K562 (cell line): ENCODE results near the gene NF1.

Source experiments
- FUS ChIP-seq: fragments of 200-400 bp; formaldehyde crosslinking; optimal IDR thresholded peaks from 2 replicates; pipeline ENCODE3; 2017; ENCODE audit warnings: low read depth, low read length
- GATAD2B ChIP-seq: fragments of 450-650 bp; IDR thresholded peaks from 2 replicates; pipeline ENCODE4 v1.6.1; 2017; ENCODE audit warnings: mild to moderate bottlenecking, borderline replicate concordance
- GTF2F1 ChIP-seq: IDR thresholded peaks from 2 replicates; pipeline ENCODE4 v1.6.1; 2011; ENCODE audit warnings: low read depth, low read length, improper control_type of control experiment
- MAFK ChIP-seq: IDR thresholded peaks from 2 replicates; pipeline ENCODE4 v1.6.1; 2011; ENCODE audit warnings: low read length, improper control_type of control experiment
- MYC ChIP-seq, 2 experiments: fragments of 250-450 bp in 1 of 2; sonication (Bioruptor Pico) in 1 of 2; IDR thresholded peaks; 2 replicates each; pipeline versions ENCODE4 v1.5.1 to v1.6.1; 2012 to 2021; ENCODE audit warnings: low read depth in 2 of 2, borderline replicate concordance in 1 of 2, improper control_type of control experiment in 1 of 2, low read length in 1 of 2, mild to moderate bottlenecking in 1 of 2, moderate library complexity in 1 of 2
- NBN ChIP-seq: fragments of 450-650 bp; IDR thresholded peaks from 2 replicates; pipeline ENCODE4 v1.6.1; 2016; ENCODE audit warnings: low read depth, mild to moderate bottlenecking
- POLR2AphosphoS5 ChIP-seq: IDR thresholded peaks from 2 replicates; pipeline ENCODE4 v1.6.1; 2011; ENCODE audit warnings: mild to moderate bottlenecking, low read depth, low read length, moderate library complexity; ENCODE audit not compliant: control insufficient read depth, insufficient read depth
- RAD21 ChIP-seq, 2 experiments: fragments of 250-450 bp in 1 of 2; fragments of 450-650 bp in 1 of 2; sonication (Bioruptor Pico) in 1 of 2; formaldehyde crosslinking in 1 of 2; IDR thresholded peaks in 1 of 2; conservative IDR thresholded peaks in 1 of 2; 2 replicates each; pipeline versions ENCODE4 v1.4.0 to v1.8.0; 2020 to 2022; ENCODE audit warnings: mild to moderate bottlenecking in 2 of 2, moderate library complexity in 1 of 2
- ZNF23 ChIP-seq: fragments of 250-450 bp; sonication (Bioruptor Pico); IDR thresholded peaks from 2 replicates; pipeline ENCODE4 v1.4.0; 2020; ENCODE audit warnings: mild to moderate bottlenecking
- ZZZ3 ChIP-seq: fragments of 450-650 bp; IDR thresholded peaks from 2 replicates; pipeline ENCODE4 v1.6.1; 2016; ENCODE audit warnings: antibody characterized with exemption, mild to moderate bottlenecking, moderate library complexity
- TF ChIP-seq, protein P1 (sequence below), 3 experiments: fragments of 200-800 bp in 1 of 3; sonication (Bioruptor generic) in 1 of 3; sonication (generic) in 1 of 3; formaldehyde crosslinking in 1 of 3; IDR thresholded peaks; 2 replicates each; pipeline versions ENCODE4 v1.6.1 to v1.8.0; 2016 to 2022; ENCODE audit warnings: mild to moderate bottlenecking in 2 of 3, missing compliant biosample characterization in 2 of 3, missing genetic modification characterization in 2 of 3, missing genetic modification reagents in 1 of 3
- TF ChIP-seq, protein P2 (sequence below): sonication (generic); formaldehyde crosslinking; IDR thresholded peaks from 2 replicates; pipeline ENCODE4 v1.8.1; 2023; ENCODE audit warnings: mild to moderate bottlenecking, missing genetic modification reagents

DNA sequence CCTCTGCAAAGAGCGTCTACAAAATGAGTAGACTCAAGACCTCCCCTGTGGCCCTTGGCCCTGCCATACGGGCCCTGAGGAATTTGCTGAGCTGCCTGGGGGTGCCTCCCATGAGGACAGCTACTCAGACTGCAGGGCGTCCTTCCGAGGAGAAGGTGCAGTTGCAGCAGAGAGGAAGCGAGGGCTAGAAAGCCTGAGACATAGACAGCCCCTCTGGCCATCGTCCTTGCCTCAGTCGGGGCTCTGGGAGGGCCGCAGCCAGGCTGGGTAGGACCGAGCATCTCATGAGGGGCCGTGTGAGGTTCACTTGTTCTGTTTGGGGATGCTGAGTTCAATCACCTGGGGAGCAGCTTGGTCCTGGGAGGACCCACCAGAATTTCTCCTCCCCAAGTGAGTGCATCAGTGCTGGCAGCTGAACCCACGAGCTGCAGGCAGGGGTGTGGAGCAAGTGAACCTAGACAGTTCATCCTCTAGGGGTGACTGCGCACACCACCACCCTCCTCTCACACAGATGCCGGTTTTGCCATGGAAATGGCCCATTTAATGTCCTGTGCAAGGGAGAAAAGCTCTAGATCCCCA is 317.0 kb downstream of the NF1 start:
- TF ChIP-seq, protein P1, sequence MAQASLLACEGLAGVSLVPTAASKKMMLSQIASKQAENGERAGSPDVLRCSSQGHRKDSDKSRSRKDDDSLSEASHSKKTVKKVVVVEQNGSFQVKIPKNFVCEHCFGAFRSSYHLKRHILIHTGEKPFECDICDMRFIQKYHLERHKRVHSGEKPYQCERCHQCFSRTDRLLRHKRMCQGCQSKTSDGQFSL (CRISPR knock-in tag; IDR thresholded peaks at IDR 0.05): no peak
- TF ChIP-seq, protein P1 (tag; IDR thresholded peaks at IDR 0.05): no peak
- TF ChIP-seq POLR2AphosphoS5 (no peak), RAD21 (CRISPR knock-in tag; conservative IDR thresholded peaks at IDR 0.05 in 1 of 2, IDR thresholded peaks at IDR 0.05 in 1 of 2) (no peak), FUS (no peak), MYC (IDR thresholded peaks at IDR 0.05; ENCODE audit: low read depth, low read length) (no peak), MYC (CRISPR knock-in tag; IDR thresholded peaks at IDR 0.05; ENCODE audit: borderline replicate concordance, low read depth) (no peak), ZNF23 (no peak), GATAD2B (no peak), GTF2F1 (no peak), MAFK (no peak), ZZZ3 (no peak), NBN (no peak)
- TF ChIP-seq, protein P2, sequence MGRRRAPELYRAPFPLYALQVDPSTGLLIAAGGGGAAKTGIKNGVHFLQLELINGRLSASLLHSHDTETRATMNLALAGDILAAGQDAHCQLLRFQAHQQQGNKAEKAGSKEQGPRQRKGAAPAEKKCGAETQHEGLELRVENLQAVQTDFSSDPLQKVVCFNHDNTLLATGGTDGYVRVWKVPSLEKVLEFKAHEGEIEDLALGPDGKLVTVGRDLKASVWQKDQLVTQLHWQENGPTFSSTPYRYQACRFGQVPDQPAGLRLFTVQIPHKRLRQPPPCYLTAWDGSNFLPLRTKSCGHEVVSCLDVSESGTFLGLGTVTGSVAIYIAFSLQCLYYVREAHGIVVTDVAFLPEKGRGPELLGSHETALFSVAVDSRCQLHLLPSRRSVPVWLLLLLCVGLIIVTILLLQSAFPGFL: no peak
